Progenitor cell of endocrine pancreas (in vitro differentiated cells): ENCODE results near the gene LLCFC1. TPM values are rescaled to one million over a fixed set of nuclear protein-coding genes. Genes with fewer than 3 reads are reported as not detected.

ENCODE experiments used
- DNase-seq: peaks from one replicate; pipeline ENCODE4 v3.0.0; 2021; ENCODE audit warnings: low spot score; ENCODE audit not compliant: unreplicated experiment
- H3K27ac Mint-ChIP-seq: 2 replicates; pipeline ENCODE4 v1.8.0; 2021; ENCODE audit warnings: mild to moderate bottlenecking, moderate library complexity, mixed read lengths
- H3K27me3 Mint-ChIP-seq: 2 replicates; pipeline ENCODE4 v1.8.0; 2021; ENCODE audit warnings: mixed read lengths
- H3K36me3 Mint-ChIP-seq: 2 replicates; pipeline ENCODE4 v1.8.0; 2022; ENCODE audit warnings: mixed read lengths; ENCODE audit not compliant: insufficient read depth
- H3K4me1 Mint-ChIP-seq: 2 replicates; pipeline ENCODE4 v1.8.0; 2021; ENCODE audit warnings: low read depth, mixed read lengths
- H3K4me3 Mint-ChIP-seq: 2 replicates; pipeline ENCODE4 v1.8.0; 2021; ENCODE audit warnings: low read depth, mild to moderate bottlenecking, moderate library complexity, mixed read lengths
- H3K9me3 Mint-ChIP-seq: 2 replicates; pipeline ENCODE4 v1.8.0; 2021; ENCODE audit warnings: low read depth, mixed read lengths
- CTCF ChIP-seq: fragments of 200-600 bp; sonication (generic); IDR thresholded peaks from one replicate; pipeline ENCODE4 v1.5.0; 2021; ENCODE audit warnings: antibody characterized with exemption, mild to moderate bottlenecking; ENCODE audit not compliant: unreplicated experiment
- total RNA-seq: library from RNA; stranded (reverse); gene quantifications from 2 replicates; pipeline ENCODE4 v1.2.1, GENCODE V29; 2021

The LLCFC1 gene
- total RNA-seq, 1 donor from 2014 or later = not detected

GRCh38 chr7:142913051-142913450, 26.2 kb upstream of the LLCFC1 start:
- no peaks in the 10 kb centered on the region for H3K9me3 Mint-ChIP-seq
- H3K4me3 Mint-ChIP-seq = no peak overlapping the region
- TF ChIP-seq CTCF = no peak
- no peak for DNase-seq
- H3K4me1 Mint-ChIP-seq = peaks cover 23% of the 10 kb centered on the region
- H3K27me3 Mint-ChIP-seq = peaks cover 4% of the 10 kb centered on the region
- H3K27ac Mint-ChIP-seq = no peak overlapping the region
- H3K36me3 Mint-ChIP-seq = no peaks in the 10 kb centered on the region

- peaks cover 23% of the 10 kb centered on the region for H3K4me1 Mint-ChIP-seq
- DNase-seq = no peak
- no peaks in the 10 kb centered on the region for H3K36me3 Mint-ChIP-seq
- H3K9me3 Mint-ChIP-seq = no peaks in the 10 kb centered on the region
- H3K27ac Mint-ChIP-seq = no peak overlapping the region
- peaks cover 8% of the 10 kb centered on the region for H3K27me3 Mint-ChIP-seq
- no peak for TF ChIP-seq CTCF
- no peak overlapping the region for H3K4me3 Mint-ChIP-seq
These were observed 25.7 kb upstream of the LLCFC1 start for GRCh38 chr7:142913566-142913965.

GRCh38 chr7:142914121-142914520, 25.2 kb upstream of the LLCFC1 start:
- no peaks in the 10 kb centered on the region for H3K36me3 Mint-ChIP-seq
- H3K4me1 Mint-ChIP-seq = peaks cover 23% of the 10 kb centered on the region
- DNase-seq = no peak
- peaks cover 10% of the 10 kb centered on the region for H3K27me3 Mint-ChIP-seq
- no peaks in the 10 kb centered on the region for H3K9me3 Mint-ChIP-seq
- H3K27ac Mint-ChIP-seq = no peak overlapping the region
- no peak for TF ChIP-seq CTCF
- H3K4me3 Mint-ChIP-seq = no peak overlapping the region

- H3K36me3 Mint-ChIP-seq = no peaks in the 10 kb centered on the region
- H3K4me3 Mint-ChIP-seq = no peak overlapping the region
- peaks cover 11% of the 10 kb centered on the region for H3K27me3 Mint-ChIP-seq
- no peak overlapping the region for H3K27ac Mint-ChIP-seq
- H3K4me1 Mint-ChIP-seq = peaks cover 18% of the 10 kb centered on the region
- no peaks in the 10 kb centered on the region for H3K9me3 Mint-ChIP-seq
- no peak for TF ChIP-seq CTCF
- DNase-seq = no peak
These were observed 24.0 kb upstream of the LLCFC1 start for GRCh38 chr7:142915315-142915714.

GRCh38 chr7:142916508-142916907, 22.8 kb upstream of the LLCFC1 start:
- Mint-ChIP-seq H3K4me3 (no peak overlapping the region), H3K36me3 (no peaks in the 10 kb centered on the region), H3K4me1 (peaks cover 14% of the 10 kb centered on the region), H3K27ac (no peak overlapping the region), H3K9me3 (no peaks in the 10 kb centered on the region), H3K27me3 (peaks cover 11% of the 10 kb centered on the region)
- DNase-seq = no peak
- no peak for TF ChIP-seq CTCF

- Mint-ChIP-seq H3K36me3 (no peaks in the 10 kb centered on the region), H3K4me3 (no peak overlapping the region), H3K4me1 (peaks cover 14% of the 10 kb centered on the region), H3K9me3 (no peaks in the 10 kb centered on the region), H3K27me3 (peaks cover 11% of the 10 kb centered on the region), H3K27ac (no peak overlapping the region)
- TF ChIP-seq CTCF = no peak
- no peak for DNase-seq
These were observed 21.8 kb upstream of the LLCFC1 start for GRCh38 chr7:142917447-142917846.
